Spinal cord (tissue), 10 donors: ENCODE measurements around the gene MYT1. TPM values are rescaled to one million over a fixed set of nuclear protein-coding genes. Genes with fewer than 3 reads are reported as not detected.

Experiments used
- DNase-seq, 6 donors: peaks; one replicate each; pipeline versions ENCODE4 v3.0.0 to v3.0.0-alpha.2; 2013 to 2015; ENCODE audit warnings: low spot score in 6 of 6, low read depth in 4 of 6
- H3K27ac ChIP-seq: one replicate; pipeline ENCODE4 v1.5.1; 2013; ENCODE audit warnings: low read depth, low read length, control low read depth
- H3K27me3 ChIP-seq: one replicate; pipeline ENCODE4 v1.6.1; 2013; ENCODE audit warnings: low read length; ENCODE audit not compliant: control insufficient read depth, insufficient read depth
- H3K36me3 ChIP-seq: one replicate; pipeline ENCODE4 v1.6.1; 2013; ENCODE audit warnings: low read length; ENCODE audit not compliant: control insufficient read depth, insufficient read depth
- H3K4me1 ChIP-seq: one replicate; pipeline ENCODE4 v1.6.1; 2013; ENCODE audit warnings: low read length; ENCODE audit not compliant: control insufficient read depth, insufficient read depth
- H3K4me3 ChIP-seq: one replicate; pipeline ENCODE4 v1.5.1; 2013; ENCODE audit warnings: low read depth, low read length, control low read depth
- H3K9me3 ChIP-seq: one replicate; pipeline ENCODE4 v1.6.1; 2013; ENCODE audit warnings: low read length; ENCODE audit not compliant: control insufficient read depth, insufficient read depth
- WGBS: methylation state at CpG from one replicate; pipeline ENCODE4 v1.1.5; 2013; ENCODE audit warnings: missing lambda C conversion rate; ENCODE audit not compliant: insufficient coverage; 5-methylcytosine and 5-hydroxymethylcytosine counted together
- polyA plus RNA-seq, 2 donors: library from polyadenylated mRNA; unstranded; fragments of 120-200 nt; gene quantifications; one replicate each; pipeline ENCODE4 v1.2.1, GENCODE V29; 2013; ENCODE audit not compliant: insufficient read length in 2 of 2
- total RNA-seq, 2 donors: library from RNA; depleted of rRNA in 1 of 2; stranded (reverse); fragments of 120-200 nt in 1 of 2; fragments of >200 nt in 1 of 2; gene quantifications; one replicate each; pipeline versions ENCODE4 v1.2.3 to v1.2.4, GENCODE V29; 2013 to 2014
- donor health status: healthy.

Gene MYT1
- total and polyA plus RNA-seq, 4 donors = 6.1 to 21.4 (median 13.5) TPM

DNA sequence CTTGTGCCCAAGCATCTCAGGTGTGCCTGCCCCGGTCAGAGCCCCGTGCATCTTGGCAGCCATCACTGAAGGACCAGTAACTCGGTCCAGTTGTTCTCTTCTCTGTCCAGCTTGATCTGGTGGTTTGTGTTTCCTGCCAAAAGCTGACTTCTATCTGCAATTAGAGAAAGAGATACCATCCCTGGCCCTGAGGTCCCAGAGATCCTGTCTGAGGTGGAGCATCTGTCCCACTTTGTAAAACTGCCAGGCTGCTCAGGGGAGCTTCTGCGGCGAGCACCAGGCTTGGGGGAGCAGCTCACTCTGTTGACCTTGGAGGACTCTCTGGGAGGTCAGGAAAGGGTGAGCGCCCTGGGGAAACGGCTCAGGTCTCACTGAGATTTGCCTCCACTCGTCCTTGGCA lies 35.1 kb downstream of the MYT1 start:
- Histone ChIP-seq H3K4me1 (peaks cover 60% of the 10 kb centered on the region), H3K4me3 (no peak overlapping the region), H3K36me3 (peaks cover 63% of the 10 kb centered on the region), H3K9me3 (no peaks in the 10 kb centered on the region), H3K27me3 (no peaks in the 10 kb centered on the region), H3K27ac (no peak overlapping the region)
- 88% methylated on average over 7 of the region's 8 CpGs for WGBS
- DNase-seq = no peak

DNA sequence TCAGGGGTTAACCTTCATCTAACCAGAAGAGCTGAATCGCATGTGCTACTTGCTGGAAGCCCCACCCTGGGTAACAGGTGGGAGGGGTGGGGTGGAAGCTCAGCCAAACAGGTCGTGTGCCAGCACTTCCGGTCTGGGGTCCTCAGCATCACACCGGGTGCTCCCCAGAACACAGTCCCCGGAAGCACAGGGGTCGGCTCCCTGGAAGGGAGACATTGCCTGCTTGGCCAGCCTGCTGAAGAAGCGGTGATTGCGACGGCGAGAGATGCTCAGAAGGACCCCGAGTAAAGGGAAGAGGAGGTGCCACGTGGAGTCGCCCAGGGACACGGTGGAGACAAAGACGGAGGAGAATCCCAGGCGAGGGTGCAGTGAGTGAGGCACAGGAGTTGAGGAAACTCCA lies 36.5 kb downstream of the MYT1 start:
- no peaks in the 10 kb centered on the region for H3K27me3 ChIP-seq
- peaks cover 71% of the 10 kb centered on the region for H3K36me3 ChIP-seq
- H3K27ac ChIP-seq = no peak overlapping the region
- no peak overlapping the region for H3K4me3 ChIP-seq
- H3K4me1 ChIP-seq = peaks cover 65% of the 10 kb centered on the region
- DNase-seq = no peak
- WGBS = 84% methylated on average over 16 of the region's 16 CpGs
- H3K9me3 ChIP-seq = no peaks in the 10 kb centered on the region

DNA sequence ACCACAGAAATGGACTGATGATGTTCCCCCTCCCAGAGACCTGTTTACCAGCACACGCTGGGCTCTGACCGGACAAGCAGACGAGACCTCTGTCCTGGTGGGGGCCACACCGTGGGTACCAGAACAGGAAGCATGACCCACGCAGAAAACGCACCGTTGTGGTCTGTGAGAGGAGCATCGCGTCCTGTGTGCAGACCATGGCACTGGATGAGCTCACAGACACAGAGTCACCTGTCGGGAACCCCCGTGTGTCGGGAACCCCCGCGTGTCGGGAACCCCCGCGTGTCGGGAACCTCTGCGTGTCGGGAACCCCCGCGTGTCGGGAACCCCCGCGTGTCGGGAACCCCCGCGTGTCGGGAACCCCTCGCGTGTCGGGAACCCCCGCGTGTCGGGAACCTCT lies 37.4 kb downstream of the MYT1 start:
- WGBS = 83% methylated on average over 11 of the region's 35 CpGs
- Histone ChIP-seq H3K4me3 (no peak overlapping the region), H3K9me3 (no peaks in the 10 kb centered on the region), H3K27me3 (no peaks in the 10 kb centered on the region), H3K27ac (no peak overlapping the region), H3K4me1 (peaks cover 65% of the 10 kb centered on the region), H3K36me3 (peaks cover 77% of the 10 kb centered on the region)
- DNase-seq = no peak

DNA sequence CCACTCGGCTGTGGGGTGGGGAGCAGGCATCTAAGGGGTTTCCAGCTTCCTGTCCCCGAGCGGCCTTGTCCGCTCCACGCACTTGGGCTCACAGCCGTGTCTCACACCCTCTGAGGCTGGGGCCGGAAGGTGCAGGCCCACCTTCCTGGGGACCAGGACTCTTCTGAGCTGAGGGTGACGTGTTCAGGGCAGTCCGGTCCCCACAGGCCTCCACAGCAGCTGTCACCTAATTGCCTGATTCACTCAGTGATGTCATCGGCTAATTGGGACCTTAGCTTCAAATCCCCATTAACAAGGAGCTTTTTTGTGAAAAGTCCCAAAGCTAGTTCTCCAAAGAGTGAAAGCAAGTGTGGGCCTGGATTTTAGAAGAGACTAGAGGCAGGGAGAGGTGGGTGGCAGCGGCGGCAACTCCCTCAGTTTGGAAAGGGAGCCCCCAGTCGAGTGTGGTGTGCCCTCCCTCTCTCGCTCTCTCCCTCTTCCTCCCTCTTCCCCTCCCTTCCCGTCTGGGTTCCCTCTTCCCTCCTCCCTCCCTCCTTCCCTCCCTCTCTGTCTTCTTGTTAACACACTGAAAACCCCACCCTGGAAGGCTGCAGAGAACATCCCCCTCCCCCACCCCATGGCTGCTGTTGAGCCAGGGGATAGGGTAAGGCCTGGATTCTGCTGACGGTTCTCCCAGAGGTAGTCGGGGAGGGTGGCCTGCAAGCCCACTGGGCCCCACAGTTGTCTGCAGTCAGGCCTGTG lies 39.0 kb downstream of the MYT1 start:
- DNase-seq = no peak
- no peak overlapping the region for H3K27ac ChIP-seq
- H3K27me3 ChIP-seq = no peaks in the 10 kb centered on the region
- H3K4me3 ChIP-seq = no peak overlapping the region
- WGBS = 71% methylated on average over 13 of the region's 17 CpGs
- H3K4me1 ChIP-seq = peaks cover 57% of the 10 kb centered on the region
- H3K9me3 ChIP-seq = no peaks in the 10 kb centered on the region
- peaks cover 82% of the 10 kb centered on the region for H3K36me3 ChIP-seq

DNA sequence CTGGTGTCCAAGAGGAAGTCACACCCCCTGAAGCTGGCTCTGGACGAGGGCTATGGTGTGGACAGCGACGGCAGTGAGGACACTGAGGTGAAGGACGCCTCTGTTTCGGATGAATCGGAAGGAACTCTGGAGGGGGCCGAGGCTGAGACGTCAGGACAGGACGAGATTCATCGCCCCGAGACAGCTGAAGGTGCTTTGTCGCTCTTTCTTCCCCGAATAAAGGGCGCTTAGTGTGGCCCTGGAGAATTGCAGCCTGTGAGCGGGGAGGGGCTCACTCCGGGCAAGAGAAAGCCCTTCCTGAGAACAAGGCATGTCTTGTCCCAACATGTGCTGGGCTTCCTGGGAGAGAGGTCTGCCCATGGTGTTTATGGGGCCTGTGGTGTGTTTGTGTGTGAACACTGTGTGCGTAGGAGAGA lies 41.4 kb downstream of the MYT1 start:
- Histone ChIP-seq H3K27ac (peak overlapping the region; percentile 20), H3K9me3 (no peaks in the 10 kb centered on the region), H3K36me3 (peaks cover 81% of the 10 kb centered on the region), H3K27me3 (no peaks in the 10 kb centered on the region), H3K4me1 (peaks cover 56% of the 10 kb centered on the region), H3K4me3 (no peak overlapping the region)
- WGBS = 48% methylated on average over 17 of the region's 17 CpGs
- peak in 3 of 6 donors; percentile 62 to 82 (median 81) for DNase-seq

DNA sequence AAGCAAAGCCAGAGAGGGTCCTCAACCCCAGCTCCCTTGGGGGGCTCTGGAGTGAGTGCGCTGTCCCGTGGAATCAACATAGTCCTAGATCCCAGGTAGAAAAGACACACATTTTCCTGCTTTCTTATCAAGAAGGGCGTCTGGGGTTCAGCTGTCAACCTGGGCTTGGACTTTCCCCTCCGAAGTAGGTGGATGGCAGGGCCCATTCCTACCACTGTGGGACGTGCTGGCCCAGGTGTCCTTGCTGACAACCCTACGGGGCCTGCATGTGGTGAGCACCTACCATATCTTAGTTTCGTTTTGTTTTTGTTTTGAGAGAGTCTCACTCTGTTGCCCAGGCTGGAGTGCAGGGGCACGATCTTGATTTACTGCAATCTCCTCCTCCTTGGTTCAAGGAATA lies 42.4 kb downstream of the MYT1 start:
- H3K27ac ChIP-seq = peak overlapping the region; percentile 20
- H3K4me3 ChIP-seq = no peak overlapping the region
- WGBS = 89% methylated on average over 8 of the region's 8 CpGs
- H3K27me3 ChIP-seq = no peaks in the 10 kb centered on the region
- peaks cover 56% of the 10 kb centered on the region for H3K4me1 ChIP-seq
- H3K36me3 ChIP-seq = peaks cover 82% of the 10 kb centered on the region
- no peaks in the 10 kb centered on the region for H3K9me3 ChIP-seq
- DNase-seq = no peak

DNA sequence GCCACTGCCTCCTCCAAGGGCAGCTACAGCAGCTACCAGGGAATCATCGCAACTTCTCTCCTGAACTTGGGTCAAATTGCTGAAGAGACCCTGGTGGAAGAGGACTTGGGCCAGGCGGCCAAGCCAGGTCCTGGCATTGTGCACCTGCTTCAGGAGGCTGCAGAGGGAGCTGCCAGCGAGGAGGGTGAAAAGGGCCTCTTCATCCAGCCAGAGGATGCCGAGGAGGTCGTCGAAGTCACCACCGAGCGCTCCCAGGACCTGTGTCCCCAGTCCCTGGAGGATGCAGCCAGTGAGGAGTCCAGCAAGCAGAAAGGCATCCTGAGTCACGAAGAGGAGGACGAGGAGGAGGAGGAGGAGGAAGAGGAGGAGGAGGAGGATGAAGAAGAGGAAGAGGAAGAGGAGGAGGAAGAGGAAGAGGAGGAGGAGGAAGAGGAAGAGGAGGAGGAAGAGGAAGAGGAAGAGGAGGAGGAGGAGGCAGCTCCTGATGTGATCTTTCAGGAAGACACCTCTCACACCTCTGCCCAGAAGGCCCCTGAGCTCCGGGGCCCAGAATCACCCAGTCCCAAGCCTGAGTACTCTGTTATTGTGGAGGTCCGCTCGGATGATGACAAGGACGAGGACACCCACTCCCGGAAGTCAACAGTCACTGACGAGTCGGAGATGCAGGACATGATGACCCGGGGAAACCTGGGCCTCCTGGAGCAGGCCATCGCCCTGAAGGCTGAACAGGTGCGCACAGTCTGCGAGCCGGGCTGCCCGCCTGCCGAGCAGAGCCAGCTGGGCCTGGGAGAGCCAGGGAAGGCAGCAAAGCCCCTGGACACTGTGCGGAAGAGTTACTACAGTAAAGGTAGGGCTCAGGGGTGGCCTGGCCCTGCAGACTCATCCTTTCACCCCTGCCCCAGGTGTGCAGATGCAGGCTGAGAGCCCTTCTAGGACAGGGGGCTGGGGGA lies 43.7 kb downstream of the MYT1 start:
- no peak overlapping the region for H3K4me3 ChIP-seq
- peaks cover 64% of the 10 kb centered on the region for H3K4me1 ChIP-seq
- H3K27ac ChIP-seq = no peak overlapping the region
- DNase-seq = no peak
- no peaks in the 10 kb centered on the region for H3K27me3 ChIP-seq
- no peaks in the 10 kb centered on the region for H3K9me3 ChIP-seq
- peaks cover 82% of the 10 kb centered on the region for H3K36me3 ChIP-seq
- 92% methylated on average over 25 of the region's 25 CpGs for WGBS

DNA sequence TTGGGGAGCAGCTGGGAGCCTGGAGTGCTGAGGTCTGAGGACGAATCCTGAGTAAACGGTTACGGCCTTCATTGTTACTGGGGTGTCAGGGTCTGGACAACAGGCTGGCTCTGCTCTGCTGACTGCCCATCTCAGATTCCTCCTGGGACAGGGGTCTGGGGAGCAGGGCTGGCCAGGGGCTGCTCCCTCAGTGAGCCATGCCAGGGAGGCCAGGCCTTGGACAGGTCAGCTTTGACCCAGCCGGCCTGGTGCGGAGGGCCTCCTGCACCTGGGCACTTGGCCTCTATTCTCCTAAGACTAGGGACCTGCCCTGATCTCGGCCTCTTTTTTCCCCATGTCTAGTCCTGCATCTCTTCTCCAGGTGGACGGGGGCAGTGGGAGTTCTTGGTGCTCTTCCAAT lies 44.9 kb downstream of the MYT1 start:
- DNase-seq = no peak
- Histone ChIP-seq H3K27ac (no peak overlapping the region), H3K36me3 (peaks cover 84% of the 10 kb centered on the region), H3K4me3 (no peak overlapping the region), H3K9me3 (no peaks in the 10 kb centered on the region), H3K4me1 (peaks cover 64% of the 10 kb centered on the region), H3K27me3 (no peaks in the 10 kb centered on the region)
- 79% methylated on average over 7 of the region's 7 CpGs for WGBS

DNA sequence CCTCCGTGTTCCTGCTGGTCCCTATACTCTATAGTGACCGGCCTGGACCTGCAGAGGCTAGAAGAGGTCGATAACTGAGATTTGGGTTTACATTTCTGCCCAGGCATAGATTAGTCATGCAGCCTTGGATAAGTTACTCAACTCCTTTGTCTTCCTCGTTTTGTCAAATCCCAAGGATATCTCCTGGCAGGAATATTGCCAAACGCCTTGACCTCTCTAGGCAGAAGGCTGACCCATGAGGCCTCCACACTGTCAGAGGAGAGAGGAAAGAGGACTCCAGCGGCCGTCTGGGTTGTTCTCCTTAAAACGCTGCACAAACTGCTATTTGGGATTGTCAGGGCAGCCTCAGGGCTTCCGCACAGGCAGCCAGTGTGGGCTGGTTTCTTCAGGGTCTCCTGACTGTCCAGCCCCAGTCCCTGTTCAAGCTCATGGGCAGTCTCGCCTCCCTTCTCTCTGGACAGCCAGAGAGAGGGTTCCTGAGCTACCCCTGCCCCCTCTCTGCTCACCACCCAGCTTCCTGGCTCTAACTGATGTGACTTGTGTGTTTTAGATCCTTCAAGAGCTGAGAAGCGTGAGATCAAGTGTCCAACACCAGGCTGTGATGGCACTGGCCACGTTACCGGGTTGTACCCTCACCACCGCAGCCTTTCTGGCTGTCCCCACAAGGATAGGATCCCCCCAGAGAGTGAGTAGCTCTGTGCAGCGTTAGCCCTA lies 46.6 kb downstream of the MYT1 start:
- no peaks in the 10 kb centered on the region for H3K9me3 ChIP-seq
- no peak overlapping the region for H3K4me3 ChIP-seq
- no peak overlapping the region for H3K27ac ChIP-seq
- peaks cover 61% of the 10 kb centered on the region for H3K4me1 ChIP-seq
- H3K27me3 ChIP-seq = no peaks in the 10 kb centered on the region
- 80% methylated on average over 14 of the region's 15 CpGs for WGBS
- H3K36me3 ChIP-seq = peaks cover 82% of the 10 kb centered on the region
- DNase-seq = no peak
